PC-9 (cell line): Measurements from ENCODE around the gene ALKAL2.

Experiments
- CTCF ChIP-seq: fragments of 200-600 bp; sonication (generic); conservative IDR thresholded peaks from 2 replicates; pipeline ENCODE4 v1.6.1; 2017; ENCODE audit warnings: mixed run types, antibody characterized with exemption, mild to moderate bottlenecking, moderate library complexity
- EZH2 ChIP-seq: fragments of 200-600 bp; sonication (generic); IDR thresholded peaks from 2 replicates; pipeline ENCODE4 v1.8.0; 2017; ENCODE audit warnings: antibody characterized with exemption, low read depth

- TF ChIP-seq CTCF, result no peak
- no peak for TF ChIP-seq EZH2
These were observed 50.0 kb downstream of the ALKAL2 start for GRCh38 chr2:237878-238277.
